ENCODE results near the gene RHBDL2. TPM values are rescaled to one million over a fixed set of nuclear protein-coding genes. Genes with fewer than 3 reads are reported as not detected.

The RHBDL2 gene
- polyA plus RNA-seq, 3 donors: 0.62 to 1.1 (median 0.86) TPM

Other genes starting within 250 kb of the RHBDL2 start
- gene RRAGC, start 82.1 kb downstream of the RHBDL2 start, polyA plus RNA-seq (ENCODE audit: insufficient read length in 3 of 3): 10 to 100 TPM; 38.1 to 38.6 (median 38.3) TPM
- 10 to 100 TPM; 31.6 to 34.2 (median 31.6) TPM for gene MYCBP, start 68.5 kb downstream of the RHBDL2 start, polyA plus RNA-seq (ENCODE audit: insufficient read length in 3 of 3)
- under 1 TPM; 0.15 to 0.20 (median 0.17) TPM for gene GJA9, start 60.2 kb downstream of the RHBDL2 start, polyA plus RNA-seq (ENCODE audit: insufficient read length in 3 of 3)
- 100 to 1,000 TPM; 116 to 125 (median 116) TPM for gene AKIRIN1, start 49.4 kb upstream of the RHBDL2 start, polyA plus RNA-seq (ENCODE audit: insufficient read length in 3 of 3)
- 100 to 1,000 TPM; 338 to 391 (median 365) TPM for gene NDUFS5, start 84.5 kb upstream of the RHBDL2 start, polyA plus RNA-seq (ENCODE audit: insufficient read length in 3 of 3)